HG03175 (cell line): ENCODE measurements around the gene PDE7B.

Experiments
- ATAC-seq: cut with Tn5 transposase; IDR thresholded peaks from one replicate; pipeline ENCODE4 v1.9.1; 2021; ENCODE audit warnings: mild to moderate bottlenecking, moderate library complexity; ENCODE audit not compliant: unreplicated experiment

The PDE7B gene

DNA sequence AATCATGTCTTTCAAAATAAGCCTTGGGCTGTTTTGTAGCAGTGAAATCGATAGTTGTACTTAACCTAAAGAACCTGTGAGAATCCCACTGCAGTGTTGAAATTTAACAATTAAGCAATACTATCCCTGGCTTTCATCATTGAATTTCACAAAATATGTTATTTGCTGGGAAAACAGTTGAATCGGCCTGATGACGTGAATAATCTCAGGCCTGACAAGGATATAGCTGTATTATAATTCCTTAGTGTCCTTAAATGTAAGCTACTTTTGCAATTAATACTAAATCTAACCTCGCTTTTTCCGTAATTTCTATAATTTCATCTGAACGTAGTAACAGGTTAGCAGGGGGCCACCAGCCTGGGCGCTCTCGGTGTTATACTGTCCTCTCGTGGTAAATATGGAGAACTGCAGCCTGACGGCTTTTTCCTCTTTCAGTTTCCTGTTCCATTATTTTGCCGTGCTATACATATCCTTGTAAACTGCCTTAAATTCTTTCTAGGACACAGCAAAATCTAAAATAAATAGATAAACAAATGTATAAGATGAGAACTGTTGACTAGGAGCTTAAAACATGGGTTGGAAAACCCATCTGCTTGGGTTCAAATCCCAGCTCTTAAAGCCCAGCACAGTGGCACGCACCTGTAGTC is 374.6 kb downstream of the PDE7B start:
- ATAC-seq: peak; percentile 85

DNA sequence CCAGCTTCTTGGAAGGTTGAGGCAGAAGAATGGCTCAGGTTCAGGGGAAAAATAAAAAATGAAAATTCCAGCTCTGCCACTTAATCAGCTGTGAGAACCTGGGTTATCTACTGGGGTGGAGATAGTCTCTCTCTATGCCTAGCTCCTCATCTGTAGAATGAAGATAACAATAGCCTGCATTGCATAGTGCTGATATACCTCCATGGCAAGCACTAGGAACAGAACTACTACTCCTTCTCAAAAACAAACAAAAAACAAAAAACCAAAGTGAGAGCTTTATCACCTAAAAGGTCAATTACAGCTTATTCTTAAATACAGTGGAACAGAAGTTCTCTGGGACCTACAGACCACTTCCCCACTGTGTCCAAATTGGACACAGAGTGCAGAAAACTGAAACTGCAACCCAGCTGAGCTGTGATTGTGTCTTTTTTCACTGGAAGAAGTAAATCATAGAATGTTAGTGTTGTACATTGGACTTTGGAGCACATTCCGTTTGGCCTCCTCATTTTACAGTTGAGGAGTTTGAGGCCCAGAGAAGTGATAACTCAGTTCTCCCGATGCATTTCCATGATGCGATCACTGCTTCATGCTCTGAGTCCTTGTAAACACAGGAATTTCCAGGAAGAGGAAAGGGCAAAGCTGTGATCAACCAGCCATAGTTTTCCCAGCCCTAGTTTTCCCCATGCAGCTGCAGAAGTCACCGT is 375.3 kb downstream of the PDE7B start:
- peak; percentile 27 for ATAC-seq

DNA sequence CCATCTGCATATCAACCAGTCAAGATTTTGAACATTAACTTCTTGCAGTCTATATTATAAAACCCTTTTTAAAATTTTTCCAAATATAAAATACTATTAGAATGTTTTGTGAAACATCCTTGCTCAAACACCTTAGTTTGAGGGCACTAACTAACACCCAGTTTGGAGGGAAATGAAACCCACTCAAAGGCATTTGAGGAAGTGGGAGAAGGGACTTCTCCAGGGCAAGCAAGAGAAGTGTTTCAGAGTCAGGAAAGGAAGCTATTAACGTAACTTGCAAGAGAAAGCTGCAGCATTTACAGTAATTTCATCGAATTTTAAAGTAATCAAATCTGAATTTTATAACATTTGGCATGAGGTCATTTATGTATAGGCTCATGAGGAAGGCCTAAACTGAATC is 377.3 kb downstream of the PDE7B start:
- no peak for ATAC-seq

DNA sequence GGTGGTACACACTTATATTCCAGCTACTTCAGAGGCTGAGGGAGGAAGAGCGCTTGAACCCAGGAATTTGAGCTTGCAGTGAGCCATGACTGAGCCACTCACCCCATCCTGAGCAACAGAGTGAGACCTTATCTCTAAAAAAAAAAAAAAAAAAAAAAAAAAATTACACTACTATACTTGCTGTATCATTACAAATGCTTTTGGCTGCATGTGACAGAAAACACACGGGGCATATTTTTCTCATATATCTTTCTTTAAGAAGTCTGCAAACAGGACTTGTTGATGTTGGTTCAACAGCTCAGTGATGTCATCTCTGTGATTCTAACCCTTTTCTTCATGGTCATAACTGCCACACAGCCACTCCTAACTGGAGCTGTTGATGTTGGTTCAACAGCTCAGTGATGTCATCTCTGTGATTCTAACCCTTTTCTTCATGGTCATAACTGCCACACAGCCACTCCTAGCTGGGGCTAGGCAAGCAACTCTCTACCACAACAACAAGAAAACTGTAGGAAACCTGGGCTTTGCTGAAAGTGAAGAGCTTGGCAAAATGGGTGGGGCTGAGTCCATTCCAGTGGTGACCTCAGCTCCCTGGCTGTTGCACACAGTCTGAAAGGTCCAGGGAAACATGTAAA is 378.8 kb downstream of the PDE7B start:
- no peak for ATAC-seq

DNA sequence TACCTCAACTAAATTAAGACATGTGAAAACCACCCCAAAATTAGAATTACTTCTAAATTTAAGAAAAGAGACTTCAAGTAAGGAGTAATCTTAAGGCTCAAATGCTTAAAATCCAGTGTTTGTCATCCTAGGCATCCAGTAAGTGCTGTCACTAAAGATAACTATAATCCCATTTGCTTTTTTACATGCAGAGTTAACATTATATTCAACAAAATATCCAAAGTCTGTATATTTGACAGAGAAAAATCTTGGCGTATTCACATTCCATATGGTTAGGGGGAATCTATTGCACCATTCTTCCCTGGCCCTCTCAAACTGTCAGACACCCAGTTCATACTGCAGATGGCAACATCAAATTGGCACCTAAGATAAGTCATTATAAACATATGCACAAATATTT is 381.2 kb downstream of the PDE7B start:
- ATAC-seq: no peak

DNA sequence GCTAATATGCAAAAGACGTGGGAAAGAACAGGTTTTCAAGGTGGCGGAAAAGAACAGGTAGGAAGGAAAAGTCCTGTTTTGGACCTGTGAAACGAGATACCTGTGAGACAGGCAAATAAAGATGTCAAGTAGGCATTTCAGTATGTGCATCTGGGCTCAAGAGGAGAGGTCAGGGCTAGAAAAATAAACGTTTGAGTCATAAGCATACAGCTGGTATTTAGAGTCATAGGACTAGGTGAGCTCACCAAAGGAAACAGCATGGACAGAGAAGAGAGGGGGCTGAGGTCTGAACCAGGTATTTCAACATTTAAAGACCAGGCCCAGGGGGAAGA is 383.7 kb downstream of the PDE7B start:
- ATAC-seq: no peak

DNA sequence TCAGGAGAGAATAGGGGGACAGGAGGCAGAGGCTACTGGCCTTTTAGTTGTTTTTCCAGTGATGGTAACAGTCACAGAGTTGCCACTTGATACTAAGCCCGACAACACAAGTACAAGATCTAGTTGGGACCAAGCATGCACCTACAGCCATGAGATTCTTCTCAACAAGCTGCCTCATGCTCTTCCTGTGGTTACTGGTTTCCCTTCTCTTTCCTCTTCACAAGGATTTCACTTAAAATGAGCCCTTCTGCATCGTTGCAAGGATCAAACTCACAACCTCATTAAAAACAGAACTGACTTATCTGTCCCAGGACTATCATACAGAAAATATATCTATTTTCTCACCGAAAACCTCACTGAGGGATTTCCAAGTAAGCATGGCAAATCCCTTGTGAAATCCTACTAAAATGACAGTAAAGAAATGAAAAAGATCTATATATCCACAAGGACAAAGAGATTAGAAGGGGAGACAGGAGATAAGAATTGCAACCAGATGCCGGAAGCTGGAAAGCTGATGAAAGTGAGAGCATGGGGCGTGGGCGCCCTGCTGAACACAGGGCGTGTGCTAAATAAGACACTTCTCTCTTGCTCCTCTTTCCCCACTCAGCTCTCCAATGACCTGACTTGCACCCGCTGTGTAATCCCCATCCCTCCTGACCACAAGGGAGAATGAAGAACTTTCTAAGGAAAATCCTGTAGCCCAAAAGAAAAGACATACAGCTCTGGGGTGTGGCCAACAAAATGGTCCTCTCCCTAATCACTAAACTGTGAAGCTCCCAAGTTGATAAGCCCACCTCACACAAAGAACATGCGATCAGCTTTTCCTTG is 385.2 kb downstream of the PDE7B start:
- no peak for ATAC-seq

DNA sequence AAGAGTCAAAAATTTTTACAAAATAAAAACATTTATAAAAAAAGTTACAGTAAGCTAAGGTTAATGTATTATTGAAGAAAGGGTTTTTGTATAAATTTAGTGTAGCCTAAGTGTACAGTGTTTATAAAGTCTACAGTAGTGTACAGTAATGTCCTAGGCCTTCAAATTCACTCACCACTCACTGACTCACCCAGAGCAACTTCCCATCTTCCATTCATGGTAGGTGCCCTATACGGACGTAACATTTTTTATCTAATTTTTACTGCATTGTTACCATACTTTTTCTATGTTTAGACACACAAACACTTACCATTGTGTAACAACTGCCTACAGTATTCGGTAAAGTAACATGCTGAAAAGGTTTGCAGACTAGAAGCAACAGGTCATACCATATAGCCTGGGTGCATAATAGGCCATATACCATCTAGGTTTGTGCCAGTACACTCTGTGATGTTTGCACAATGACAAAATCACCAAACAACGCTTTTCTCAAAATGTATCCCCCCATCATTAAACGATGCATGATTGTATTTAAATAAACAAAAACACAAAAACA is 392.6 kb downstream of the PDE7B start:
- no peak for ATAC-seq
